C1 segment of cervical spinal cord (tissue), 14 donors: ENCODE results near the gene IQGAP1.

Source experiments
- DNase-seq, 14 donors: peaks; one replicate each; lab custom pipeline; 2025; lab: John Stamatoyannopoulos, UW

Gene IQGAP1

GRCh38 chr15:90529371-90530249, 141.6 kb downstream of the IQGAP1 start, which contains the start of gene CRTC3:
CRTC3 (plus strand) TSS chr15:90529923; CDS start chr15:90530072, 149 bp downstream.
- DNase-seq, result peak in 12 of 14 donors; percentile 31 to 83 (median 59)

- DNase-seq, result peak in 9 of 14 donors; percentile 40 to 79 (median 51)
Measured at GRCh38 chr15:90530250-90531051, 142.4 kb downstream of the IQGAP1 start.

- DNase-seq, result no peak
Measured at GRCh38 chr15:90531147-90531546, 143.1 kb downstream of the IQGAP1 start.

- DNase-seq, result no peak
Measured at GRCh38 chr15:90535254-90535653, 147.2 kb downstream of the IQGAP1 start.

- DNase-seq, result no peak
Measured at GRCh38 chr15:90539789-90540188, 151.7 kb downstream of the IQGAP1 start.

- no peak for DNase-seq
Measured at GRCh38 chr15:90540768-90541167, 152.7 kb downstream of the IQGAP1 start.

- DNase-seq, result no peak
Measured at GRCh38 chr15:90545095-90545494, 157.1 kb downstream of the IQGAP1 start.

- no peak for DNase-seq
Measured at GRCh38 chr15:90547540-90547939, 159.5 kb downstream of the IQGAP1 start.

- peak in 1 of 14 donors; percentile 7 for DNase-seq
Measured at GRCh38 chr15:90550919-90551318, 162.9 kb downstream of the IQGAP1 start.
